Measurements from ENCODE around the gene HPX. TPM values are rescaled to one million over a fixed set of nuclear protein-coding genes. Genes with fewer than 3 reads are reported as not detected.

HPX gene
- total and polyA plus RNA-seq, 2 of the 13 experiments (the other 11 are each of a cell fraction or from before 2014, with no cell fraction given) = 9.2 to 57.4 TPM

DNA sequence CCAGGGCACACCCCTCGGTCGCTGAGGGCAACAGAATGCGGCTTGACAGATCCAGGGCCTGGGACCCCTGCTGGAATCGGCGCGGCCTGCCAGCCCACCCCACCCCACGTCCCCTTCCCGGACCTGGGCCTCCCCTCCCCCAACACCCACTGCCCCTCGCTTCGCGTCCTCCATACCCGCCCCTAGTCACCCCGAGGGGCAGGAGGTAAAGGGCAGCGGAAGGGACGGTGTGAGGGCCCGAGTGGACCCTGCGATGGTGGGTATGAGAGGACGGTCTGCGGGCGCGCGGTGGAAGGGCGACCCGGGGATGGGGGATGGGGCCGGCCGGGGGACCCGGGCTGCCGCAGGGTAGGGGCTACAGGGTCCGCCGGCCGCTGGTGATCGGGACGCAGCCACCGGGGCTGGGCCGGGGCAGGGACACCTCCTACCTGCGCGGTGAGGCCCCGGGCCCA is 22.2 kb downstream of the HPX start:
- Histone ChIP-seq H3K4me2 (ENCODE audit: low read depth, low read length) (peak overlapping the region; percentile 79), H3K36me3 (replicated peaks in 1 of 2; ENCODE audit: control insufficient read depth in 1 of 2, insufficient read depth in 2 of 2, low read length in 2 of 2) (no peaks in the 10 kb centered on the region), H3K27me3 (ENCODE audit: control insufficient read depth in 1 of 2, insufficient read depth in 2 of 2, low read length in 2 of 2) (peaks cover 0 to 30% of the 10 kb centered on the region in 2 experiments; a peak in 3 of 5 replicates), H3K4me3 (replicated peaks in 1 of 3; ENCODE audit: insufficient read depth in 1 of 3, low read depth in 2 of 3, low read length in 3 of 3) (peak overlapping the region; percentile 77 to 90 (median 82); a peak in 5 of 6 replicates), H3K4me1 (ENCODE audit: insufficient read depth, low read length) (peaks cover 12% of the 10 kb centered on the region), H3K79me2 (ENCODE audit: insufficient read depth, low read length) (no peaks in the 10 kb centered on the region), H3K27ac (ENCODE audit: extremely low read length, insufficient read depth, low read length) (no peak overlapping the region), H4K20me1 (ENCODE audit: insufficient read depth, low read length) (no peaks in the 10 kb centered on the region), H3K9ac (ENCODE audit: insufficient read depth, low read depth, low read length) (no peak overlapping the region), H3K9me3 (ENCODE audit: low read length) (no peaks in the 10 kb centered on the region), H2AFZ (ENCODE audit: low read length) (no peak overlapping the region)
- TF ChIP-seq, protein P1, sequence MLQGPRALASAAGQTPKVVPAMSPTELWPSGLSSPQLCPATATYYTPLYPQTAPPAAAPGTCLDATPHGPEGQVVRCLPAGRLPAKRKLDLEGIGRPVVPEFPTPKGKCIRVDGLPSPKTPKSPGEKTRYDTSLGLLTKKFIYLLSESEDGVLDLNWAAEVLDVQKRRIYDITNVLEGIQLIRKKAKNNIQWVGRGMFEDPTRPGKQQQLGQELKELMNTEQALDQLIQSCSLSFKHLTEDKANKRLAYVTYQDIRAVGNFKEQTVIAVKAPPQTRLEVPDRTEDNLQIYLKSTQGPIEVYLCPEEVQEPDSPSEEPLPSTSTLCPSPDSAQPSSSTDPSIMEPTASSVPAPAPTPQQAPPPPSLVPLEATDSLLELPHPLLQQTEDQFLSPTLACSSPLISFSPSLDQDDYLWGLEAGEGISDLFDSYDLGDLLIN (CRISPR knock-in tag; IDR thresholded peaks at IDR 0.05; ENCODE audit: borderline replicate concordance) = no peak
- no peak for TF ChIP-seq ZNF547 (CRISPR knock-in tag; IDR thresholded peaks at IDR 0.05)
- 0 out of 2 replicates have a peak, but pooled peaks have one; percentile 31 for TF ChIP-seq ZNF543 (CRISPR knock-in tag; IDR thresholded peaks at IDR 0.05)
- peak; percentile 39 for TF ChIP-seq HNRNPK (IDR thresholded peaks at IDR 0.05; ENCODE audit: low read depth, low read length, poor library complexity, severe bottlenecking)
- TF ChIP-seq PHF8 (CRISPR knock-in tag; IDR thresholded peaks at IDR 0.05) = peak; percentile 1; the same call in 1 of the 2 replicates
- no peak for TF ChIP-seq ZBTB7B (CRISPR knock-in tag; IDR thresholded peaks at IDR 0.05)
- TF ChIP-seq ZBTB42 (CRISPR knock-in tag; IDR thresholded peaks at IDR 0.05) = no peak
- TF ChIP-seq SAFB2 (CRISPR knock-in tag; IDR thresholded peaks at IDR 0.05; ENCODE audit: borderline replicate concordance, low read depth) = no peak
- 0 out of 2 replicates have a peak, but pooled peaks have one; percentile 29 for TF ChIP-seq SP4 (CRISPR knock-in tag; IDR thresholded peaks at IDR 0.05)
- peak; percentile 35 for TF ChIP-seq RBM39 (IDR thresholded peaks at IDR 0.05; ENCODE audit: low read depth, low read length, poor library complexity, severe bottlenecking)
- TF ChIP-seq ZFX (CRISPR knock-in tag; IDR thresholded peaks at IDR 0.05; ENCODE audit: low read depth) = peak; percentile 11; the same call in 1 of the 2 replicates
- TF ChIP-seq ZNF12 (CRISPR knock-in tag; IDR thresholded peaks at IDR 0.05) = peak; percentile 80
- TF ChIP-seq, protein P2, sequence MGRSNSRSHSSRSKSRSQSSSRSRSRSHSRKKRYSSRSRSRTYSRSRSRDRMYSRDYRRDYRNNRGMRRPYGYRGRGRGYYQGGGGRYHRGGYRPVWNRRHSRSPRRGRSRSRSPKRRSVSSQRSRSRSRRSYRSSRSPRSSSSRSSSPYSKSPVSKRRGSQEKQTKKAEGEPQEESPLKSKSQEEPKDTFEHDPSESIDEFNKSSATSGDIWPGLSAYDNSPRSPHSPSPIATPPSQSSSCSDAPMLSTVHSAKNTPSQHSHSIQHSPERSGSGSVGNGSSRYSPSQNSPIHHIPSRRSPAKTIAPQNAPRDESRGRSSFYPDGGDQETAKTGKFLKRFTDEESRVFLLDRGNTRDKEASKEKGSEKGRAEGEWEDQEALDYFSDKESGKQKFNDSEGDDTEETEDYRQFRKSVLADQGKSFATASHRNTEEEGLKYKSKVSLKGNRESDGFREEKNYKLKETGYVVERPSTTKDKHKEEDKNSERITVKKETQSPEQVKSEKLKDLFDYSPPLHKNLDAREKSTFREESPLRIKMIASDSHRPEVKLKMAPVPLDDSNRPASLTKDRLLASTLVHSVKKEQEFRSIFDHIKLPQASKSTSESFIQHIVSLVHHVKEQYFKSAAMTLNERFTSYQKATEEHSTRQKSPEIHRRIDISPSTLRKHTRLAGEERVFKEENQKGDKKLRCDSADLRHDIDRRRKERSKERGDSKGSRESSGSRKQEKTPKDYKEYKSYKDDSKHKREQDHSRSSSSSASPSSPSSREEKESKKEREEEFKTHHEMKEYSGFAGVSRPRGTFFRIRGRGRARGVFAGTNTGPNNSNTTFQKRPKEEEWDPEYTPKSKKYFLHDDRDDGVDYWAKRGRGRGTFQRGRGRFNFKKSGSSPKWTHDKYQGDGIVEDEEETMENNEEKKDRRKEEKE (IDR thresholded peaks at IDR 0.05) = no peak
- no peak for TF ChIP-seq SMARCC2 (IDR thresholded peaks at IDR 0.05)
- TF ChIP-seq SNAI1 (CRISPR knock-in tag; IDR thresholded peaks at IDR 0.05; ENCODE audit: borderline replicate concordance) = no peak
- TF ChIP-seq ZNF331 (CRISPR knock-in tag; IDR thresholded peaks at IDR 0.05) = no peak
- TF ChIP-seq ZFP36L2 (CRISPR knock-in tag; IDR thresholded peaks at IDR 0.05) = no peak
- ChIA-PET CTCF (ENCODE audit: low intra/inter-chr PET ratio, low total read pairs) (no interaction called here), POLR2A (interaction anchor here (1.0 to 2.5 kb wide), 10 partner anchors 11 to 265 kb away, joined by 3 to 22 read pairs (median 4); partner anchors contain the start of genes HPX, MRPL17, SMPD1 and TPP1)
- ATAC-seq (peak; percentile 79), DNase-seq (ENCODE audit: low spot score) (no peak), FAIRE-seq (no peak)
- in situ Hi-C loops (cut with HindIII; ENCODE audit: extremely low pct_ligation_motif_present, low pct_unique_long_range_greater_than_20kb) = no loop called here
- BruUV-seq (replicated peaks) = no TSS peak
- no CpG with 5 or more reads among the region's 38 CpGs for WGBS (ENCODE audit: low lambda C conversion rate)
- intact Hi-C loops (cut with micrococcal nuclease; ENCODE audit: unreplicated experiment) = no loop called here

Measured in HepG2 (cell line).